BLaER1 (cell line): ENCODE results near the gene TMEM38B.
"Not testable (repeated sequence)": the region's sequence is repeated elsewhere in the genome, so short reads cannot be mapped to it uniquely, and the experiment has no call there.

Experiments
- H3K27ac ChIP-seq: shearing (Covaris generic); formaldehyde crosslinking; 2 replicates; pipeline ENCODE4 v1.8.1; 2022
- H3K27me3 ChIP-seq: shearing (Covaris generic); formaldehyde crosslinking; 2 replicates; pipeline ENCODE4 v1.8.1; 2022
- H3K36me3 ChIP-seq: shearing (Covaris generic); formaldehyde crosslinking; 2 replicates; pipeline ENCODE4 v1.8.1; 2022
- H3K4me1 ChIP-seq: shearing (Covaris generic); formaldehyde crosslinking; 2 replicates; pipeline ENCODE4 v1.8.1; 2022
- H3K4me2 ChIP-seq: shearing (Covaris generic); formaldehyde crosslinking; 2 replicates; pipeline ENCODE4 v1.8.1; 2022
- H3K4me3 ChIP-seq: shearing (Covaris generic); formaldehyde crosslinking; 2 replicates; pipeline ENCODE4 v1.8.1; 2022
- H3K9ac ChIP-seq: shearing (Covaris generic); formaldehyde crosslinking; 2 replicates; pipeline ENCODE4 v1.8.1; 2022
- H3K9me3 ChIP-seq: shearing (Covaris generic); formaldehyde crosslinking; 2 replicates; pipeline ENCODE4 v1.8.1; 2022
- H4K20me1 ChIP-seq: shearing (Covaris generic); formaldehyde crosslinking; 2 replicates; pipeline ENCODE4 v1.8.1; 2022
- Cebpa-rat ChIP-seq: shearing (Covaris generic); IDR thresholded peaks from 2 replicates; pipeline ENCODE4 v1.8.1; 2022

TMEM38B gene

DNA sequence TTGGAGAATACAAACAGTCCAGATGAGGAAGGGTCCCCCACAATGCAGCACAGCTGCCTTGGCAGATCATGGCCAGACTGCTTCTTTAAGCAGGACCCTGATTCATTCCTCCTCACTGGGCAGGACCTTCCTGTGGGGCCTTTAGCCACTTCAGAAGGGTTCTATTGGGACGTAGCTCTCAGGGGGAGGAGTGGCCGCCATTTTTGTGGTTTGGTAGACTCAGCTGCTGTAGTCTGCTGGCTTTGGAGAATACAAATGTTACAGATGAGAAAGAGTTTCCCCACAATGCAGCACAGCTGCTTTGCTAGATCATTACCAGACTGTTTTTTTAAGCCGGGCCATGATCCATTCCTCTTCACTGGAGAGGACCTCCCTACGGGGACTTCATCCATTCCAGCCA is 57.4 kb downstream of the TMEM38B start:
- no peak overlapping the region for H3K4me3 ChIP-seq
- no peak overlapping the region for H3K9ac ChIP-seq
- H4K20me1 ChIP-seq: no peaks in the 10 kb centered on the region
- H3K27ac ChIP-seq: no peak overlapping the region
- peaks cover 30% of the 10 kb centered on the region for H3K36me3 ChIP-seq
- H3K4me2 ChIP-seq: no peak overlapping the region
- no peaks in the 10 kb centered on the region for H3K27me3 ChIP-seq
- H3K9me3 ChIP-seq: peaks cover 43% of the 10 kb centered on the region
- TF ChIP-seq Cebpa-rat: no peak
- H3K4me1 ChIP-seq: no peaks in the 10 kb centered on the region

- Histone ChIP-seq H3K4me2 (no peak overlapping the region), H4K20me1 (no peaks in the 10 kb centered on the region), H3K36me3 (peaks cover 2% of the 10 kb centered on the region; the same call in 1 of the 2 replicates), H3K27me3 (no peaks in the 10 kb centered on the region), H3K9me3 (peaks cover 19% of the 10 kb centered on the region), H3K9ac (no peak overlapping the region), H3K4me3 (no peak overlapping the region), H3K27ac (no peak overlapping the region), H3K4me1 (no peaks in the 10 kb centered on the region)
- no peak for TF ChIP-seq Cebpa-rat
Observed at GRCh38 chr9:105757496-105758251, 63.3 kb downstream of the TMEM38B start.

DNA sequence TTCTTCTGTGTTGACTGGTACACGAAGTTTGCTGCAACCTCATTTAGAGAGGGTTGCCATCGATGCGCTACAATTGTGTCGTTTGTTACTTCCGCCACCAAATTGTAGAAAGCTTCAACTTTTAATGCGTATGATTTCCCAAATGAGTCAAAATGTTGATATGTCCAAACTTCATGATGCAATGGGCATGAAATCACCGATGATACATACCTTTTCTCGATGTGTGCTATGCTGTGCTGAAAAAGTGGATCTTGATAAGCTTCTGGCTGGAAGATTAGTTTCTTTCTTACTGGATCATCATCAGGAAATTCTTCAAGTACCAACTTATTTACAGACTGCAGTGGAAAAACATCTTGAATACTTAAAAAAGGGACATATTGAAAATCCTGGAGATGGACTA is 65.7 kb downstream of the TMEM38B start:
- H3K9me3 ChIP-seq: no peaks in the 10 kb centered on the region
- no peak overlapping the region for H3K4me2 ChIP-seq
- no peaks in the 10 kb centered on the region for H3K36me3 ChIP-seq
- H3K4me1 ChIP-seq: no peaks in the 10 kb centered on the region
- TF ChIP-seq Cebpa-rat: no peak
- H3K27me3 ChIP-seq: no peaks in the 10 kb centered on the region
- H4K20me1 ChIP-seq: no peaks in the 10 kb centered on the region
- no peak overlapping the region for H3K27ac ChIP-seq
- no peak overlapping the region for H3K9ac ChIP-seq
- H3K4me3 ChIP-seq: no peak overlapping the region

GRCh38 chr9:105782561-105783494 is 88.5 kb downstream of the TMEM38B start:
- not testable (repeated sequence) for H3K27ac ChIP-seq, H3K27me3 ChIP-seq, H3K4me3 ChIP-seq, H4K20me1 ChIP-seq, H3K9me3 ChIP-seq, H3K4me1 ChIP-seq, H3K4me2 ChIP-seq, H3K9ac ChIP-seq, H3K36me3 ChIP-seq

- not testable (repeated sequence) for H3K9ac ChIP-seq
Observed at GRCh38 chr9:105783495-105783872, 89.1 kb downstream of the TMEM38B start.

GRCh38 chr9:105786796-105787195 is 92.5 kb downstream of the TMEM38B start:
- not testable (repeated sequence) for H3K27me3 ChIP-seq, H4K20me1 ChIP-seq, H3K4me1 ChIP-seq, H3K4me2 ChIP-seq, H3K4me3 ChIP-seq, H3K9ac ChIP-seq, H3K36me3 ChIP-seq, H3K27ac ChIP-seq
- peaks cover 22% of the 10 kb centered on the region for H3K9me3 ChIP-seq

More at GRCh38 chr9:105783495-105783872, 89.1 kb downstream of the TMEM38B start:
- not testable (repeated sequence) for H3K36me3 ChIP-seq, H3K4me2 ChIP-seq, H3K9me3 ChIP-seq, H3K4me3 ChIP-seq, H3K27ac ChIP-seq, H3K4me1 ChIP-seq, H3K27me3 ChIP-seq, H4K20me1 ChIP-seq

- TF ChIP-seq Cebpa-rat: no peak
- Histone ChIP-seq H3K36me3 (no peaks in the 10 kb centered on the region), H3K4me1 (no peaks in the 10 kb centered on the region), H4K20me1 (no peaks in the 10 kb centered on the region), H3K4me3 (no peak overlapping the region), H3K27me3 (no peaks in the 10 kb centered on the region), H3K9ac (no peak overlapping the region), H3K9me3 (peaks cover 3% of the 10 kb centered on the region; the same call in 1 of the 2 replicates), H3K4me2 (no peak overlapping the region), H3K27ac (no peak overlapping the region)
Observed at GRCh38 chr9:105816202-105816744, 121.9 kb downstream of the TMEM38B start.

DNA sequence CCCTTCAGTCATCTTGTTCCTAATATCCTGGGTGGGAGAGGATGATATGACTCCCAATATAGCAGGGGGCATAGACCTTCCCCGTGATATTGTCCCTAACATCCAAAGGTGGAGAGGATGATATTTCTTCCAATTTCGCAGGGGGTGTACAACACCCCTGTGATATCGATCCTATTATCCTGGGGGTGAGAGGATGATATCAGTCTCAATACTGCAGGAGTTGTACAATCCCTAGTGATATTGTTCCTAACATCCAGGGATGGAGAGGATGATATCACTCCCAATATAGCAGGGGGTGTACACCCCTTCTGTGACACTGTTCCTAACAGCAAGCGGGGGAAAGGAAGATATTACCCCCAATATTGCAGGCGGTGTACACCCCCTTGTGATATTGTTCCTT is 122.6 kb downstream of the TMEM38B start:
- Histone ChIP-seq H3K4me3 (no peak overlapping the region), H3K4me2 (no peak overlapping the region), H4K20me1 (no peaks in the 10 kb centered on the region), H3K9ac (no peak overlapping the region), H3K27ac (no peak overlapping the region), H3K9me3 (peaks cover 3% of the 10 kb centered on the region; the same call in 1 of the 2 replicates), H3K27me3 (no peaks in the 10 kb centered on the region), H3K4me1 (no peaks in the 10 kb centered on the region), H3K36me3 (no peaks in the 10 kb centered on the region)
- TF ChIP-seq Cebpa-rat: no peak

DNA sequence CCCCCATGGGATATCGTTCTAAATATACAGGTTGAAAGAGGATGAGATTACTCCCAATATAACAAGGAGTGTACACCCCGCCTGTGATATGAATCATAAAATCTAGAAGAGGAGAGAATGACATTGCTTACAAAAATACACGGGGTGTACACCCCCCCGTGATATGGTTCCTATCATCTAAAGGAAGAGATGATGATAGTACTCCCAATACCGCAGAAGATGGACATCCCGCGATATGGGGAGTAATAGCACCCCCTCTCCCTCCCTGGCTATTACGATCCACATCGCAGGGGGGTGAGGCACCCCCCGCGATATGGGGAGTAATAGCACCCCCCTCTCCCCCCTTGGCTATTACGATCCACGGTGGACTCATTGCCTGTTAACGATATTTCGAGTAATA is 124.6 kb downstream of the TMEM38B start:
- TF ChIP-seq Cebpa-rat: no peak
- Histone ChIP-seq H3K9me3 (peaks cover 7% of the 10 kb centered on the region; the same call in 1 of the 2 replicates), H3K9ac (no peak overlapping the region)

GRCh38 chr9:105822814-105823213 is 128.5 kb downstream of the TMEM38B start:
- Histone ChIP-seq H3K9ac (no peak overlapping the region), H3K27ac (no peak overlapping the region), H3K27me3 (no peaks in the 10 kb centered on the region), H3K4me2 (no peak overlapping the region), H3K4me1 (no peaks in the 10 kb centered on the region), H3K9me3 (peaks cover 4% of the 10 kb centered on the region; the same call in 1 of the 2 replicates), H3K4me3 (no peak overlapping the region), H3K36me3 (no peaks in the 10 kb centered on the region), H4K20me1 (no peaks in the 10 kb centered on the region)
- TF ChIP-seq Cebpa-rat: no peak

More for the DNA sequence above, 124.6 kb downstream of the TMEM38B start:
- H4K20me1 ChIP-seq: no peaks in the 10 kb centered on the region
- no peak overlapping the region for H3K27ac ChIP-seq
- no peaks in the 10 kb centered on the region for H3K36me3 ChIP-seq
- no peaks in the 10 kb centered on the region for H3K27me3 ChIP-seq
- H3K4me1 ChIP-seq: no peaks in the 10 kb centered on the region
- H3K4me2 ChIP-seq: no peak overlapping the region
- H3K4me3 ChIP-seq: no peak overlapping the region
